Activated naive CD4-positive, alpha-beta T cell treated with anti-CD3 and anti-CD28 coated beads, Interleukin-2, amount 50 U/mL, for 16 hours (primary cell): ENCODE measurements around the gene CHIT1.
"Not testable (repeated sequence)": the region's sequence is repeated elsewhere in the genome, so short reads cannot be mapped to it uniquely, and the experiment has no call there.

ENCODE experiments used
- DNase-seq: peaks from one replicate; pipeline ENCODE4 v3.0.0-alpha.2; 2020

CHIT1 gene

DNA sequence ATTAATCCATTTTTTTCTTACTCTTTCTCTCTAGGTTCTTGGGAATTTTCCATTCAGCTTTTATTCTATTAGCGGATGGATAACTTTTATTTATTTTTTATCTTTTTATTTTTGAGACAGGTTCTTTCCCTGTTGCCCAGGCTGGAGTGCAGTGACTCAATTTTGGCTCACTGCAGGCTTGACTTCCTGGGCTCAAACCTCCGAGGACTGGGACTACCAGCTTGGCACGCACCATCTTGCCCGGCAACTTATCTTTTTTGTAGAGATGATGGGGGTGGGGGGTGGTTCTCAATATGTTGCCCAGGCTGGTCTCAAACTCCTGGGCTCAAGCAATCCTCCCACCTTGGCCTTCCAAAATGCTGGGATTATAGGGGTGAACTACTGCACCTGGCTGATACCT is 36.1 kb upstream of the CHIT1 start:
- DNase-seq = no peak

DNA sequence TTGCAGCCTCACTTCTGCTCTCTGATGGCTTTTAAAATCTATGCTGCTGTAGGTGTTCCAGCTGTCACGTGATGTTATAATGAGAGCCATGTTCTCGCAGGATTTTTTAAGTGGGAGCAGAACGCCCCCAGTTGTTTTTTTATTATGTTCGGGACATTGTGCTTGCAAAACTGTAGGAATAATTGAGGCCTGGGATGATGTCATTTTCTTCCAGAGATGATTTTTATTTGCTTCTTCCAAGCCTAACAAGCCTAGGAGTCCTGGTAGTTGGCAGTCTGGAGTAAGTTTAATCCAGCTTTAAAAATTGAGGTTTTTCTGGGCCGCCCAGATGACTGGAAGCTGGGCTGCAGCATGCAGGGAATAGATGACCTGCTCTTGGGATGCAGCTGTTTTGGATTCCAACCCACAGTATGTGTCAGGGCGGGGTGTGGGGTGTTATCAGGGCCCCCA is 34.6 kb upstream of the CHIT1 start:
- DNase-seq = no peak

DNA sequence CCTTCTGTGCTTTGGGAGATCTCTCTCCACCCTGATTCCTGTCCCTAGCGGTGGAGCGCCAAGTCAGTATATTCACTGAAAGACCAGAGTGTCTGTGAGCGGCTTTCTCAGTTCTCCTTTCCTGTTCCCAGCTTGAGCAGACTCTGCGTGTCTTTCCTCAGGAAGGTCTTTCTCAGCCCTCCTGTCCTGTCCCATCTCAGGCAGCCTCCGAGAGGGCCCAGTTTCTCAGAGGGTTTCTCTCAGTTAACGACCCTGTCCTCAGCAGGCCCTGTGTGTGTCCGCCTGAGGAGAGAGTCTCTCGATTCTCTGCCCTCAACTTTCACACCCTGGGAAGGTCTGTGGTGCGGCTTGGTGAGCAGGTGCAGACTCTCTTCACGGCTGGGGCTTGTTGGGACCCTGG is 34.0 kb upstream of the CHIT1 start:
- no peak for DNase-seq

DNA sequence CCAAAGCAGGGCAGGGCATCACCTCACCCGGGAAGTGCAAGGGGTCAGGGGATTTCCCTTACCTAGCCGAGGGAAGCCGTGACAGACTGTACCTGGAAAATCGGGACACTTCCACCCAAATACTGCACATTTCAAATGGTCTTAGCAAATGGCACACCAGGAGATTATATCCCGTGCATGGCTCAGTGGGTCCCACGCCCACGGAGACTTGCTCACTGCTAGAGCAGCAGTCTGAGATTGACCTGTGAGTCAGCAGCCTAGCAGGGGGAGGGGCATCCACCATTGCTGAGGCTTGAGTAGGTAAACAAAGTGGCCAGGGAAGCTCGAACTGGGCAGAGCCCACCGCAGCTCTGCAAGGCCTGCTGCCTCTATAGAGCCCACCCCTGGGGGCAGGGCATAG is 27.2 kb upstream of the CHIT1 start:
- not testable (repeated sequence) for DNase-seq

DNA sequence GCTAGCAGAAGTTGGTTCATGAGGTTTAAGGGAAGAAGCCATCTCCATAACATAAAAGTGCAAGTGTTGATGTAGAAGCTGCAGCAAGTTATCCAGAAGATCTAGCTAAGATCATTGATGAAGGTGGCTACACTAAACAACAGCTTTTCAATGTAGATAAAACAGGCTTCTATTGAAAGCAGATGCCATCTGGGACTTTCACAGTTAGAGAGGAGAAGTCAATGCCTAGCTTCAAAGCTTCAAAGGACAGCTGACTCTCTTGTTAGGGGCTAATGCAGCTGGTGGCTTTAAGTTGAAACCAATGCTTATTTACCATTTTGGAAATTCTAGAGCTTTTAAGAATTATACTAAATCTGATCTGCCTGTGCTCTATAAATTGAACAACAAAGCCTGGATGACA is 25.3 kb upstream of the CHIT1 start:
- not testable (repeated sequence) for DNase-seq

DNA sequence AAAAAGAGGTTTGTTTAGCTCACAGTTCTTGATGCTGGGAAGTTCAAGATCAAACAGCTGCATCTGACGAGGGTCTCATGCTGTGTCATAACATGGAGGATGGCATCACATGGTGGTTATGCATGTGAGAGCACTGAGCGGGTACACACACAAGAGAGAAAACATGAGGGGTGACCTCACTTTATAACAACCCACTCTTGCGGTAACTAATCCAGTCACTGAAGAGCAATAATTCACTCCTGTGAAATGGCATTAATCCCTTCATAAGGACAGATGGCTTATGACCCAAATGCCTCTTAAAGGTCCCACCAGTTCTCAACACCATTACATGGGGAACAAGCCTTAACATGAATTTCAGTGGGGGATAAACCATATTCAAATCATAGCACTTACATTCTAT is 23.2 kb upstream of the CHIT1 start:
- no peak for DNase-seq

DNA sequence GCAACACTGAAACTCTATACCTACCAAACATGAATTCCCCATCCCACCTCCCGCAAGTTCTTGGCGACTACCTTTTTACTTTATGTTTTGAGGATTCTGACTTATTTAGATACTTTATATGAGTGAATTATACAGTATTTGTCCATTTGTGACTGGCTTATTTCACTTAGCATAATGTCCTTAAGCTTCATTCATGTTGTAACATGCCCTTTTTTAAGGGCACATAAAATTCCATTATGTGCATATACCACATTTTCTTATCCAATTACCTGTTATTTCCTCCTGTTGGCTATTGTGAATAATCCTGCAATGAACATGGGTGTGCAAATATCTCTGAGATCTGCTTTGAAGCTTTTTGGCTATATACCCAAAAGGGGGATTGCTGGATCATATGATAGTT is 22.0 kb upstream of the CHIT1 start:
- DNase-seq = no peak

DNA sequence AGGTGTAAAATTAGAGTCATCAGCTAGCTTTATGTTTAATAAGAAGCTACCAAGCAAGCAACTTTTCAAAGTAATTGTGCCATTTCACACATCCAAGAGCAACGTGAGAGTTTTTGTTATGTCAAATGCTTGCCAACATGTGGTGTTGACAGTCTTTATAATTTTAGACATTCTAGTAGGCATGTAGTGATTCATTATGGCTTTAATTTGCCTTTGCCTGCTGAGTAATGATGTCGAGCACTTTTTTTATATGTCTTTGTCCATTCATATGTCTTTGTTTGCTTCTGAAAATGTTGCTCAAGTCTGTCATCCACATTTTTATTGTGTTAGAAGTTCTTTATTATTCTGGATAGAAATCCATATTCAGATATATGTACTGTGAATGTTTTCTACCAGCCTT is 21.4 kb upstream of the CHIT1 start:
- DNase-seq = no peak

DNA sequence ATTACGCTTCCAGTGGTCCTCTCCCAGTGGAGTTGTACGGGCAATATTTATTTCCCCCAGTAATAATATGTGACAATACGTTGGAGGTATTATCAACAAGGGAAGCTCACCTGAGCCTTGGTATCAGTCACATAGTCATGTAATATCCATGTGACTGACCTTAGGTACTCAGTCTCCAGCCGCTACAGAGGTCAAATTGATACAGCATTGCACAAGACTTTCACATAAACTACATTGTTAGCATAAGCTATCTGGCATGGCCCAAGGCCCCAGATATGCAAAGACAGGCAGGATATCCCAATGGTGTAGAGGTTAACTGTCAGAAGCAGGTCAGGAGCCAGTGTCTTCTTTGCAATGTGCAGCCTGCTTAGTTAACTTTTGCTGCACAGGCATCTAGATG is 15.3 kb upstream of the CHIT1 start:
- no peak for DNase-seq

DNA sequence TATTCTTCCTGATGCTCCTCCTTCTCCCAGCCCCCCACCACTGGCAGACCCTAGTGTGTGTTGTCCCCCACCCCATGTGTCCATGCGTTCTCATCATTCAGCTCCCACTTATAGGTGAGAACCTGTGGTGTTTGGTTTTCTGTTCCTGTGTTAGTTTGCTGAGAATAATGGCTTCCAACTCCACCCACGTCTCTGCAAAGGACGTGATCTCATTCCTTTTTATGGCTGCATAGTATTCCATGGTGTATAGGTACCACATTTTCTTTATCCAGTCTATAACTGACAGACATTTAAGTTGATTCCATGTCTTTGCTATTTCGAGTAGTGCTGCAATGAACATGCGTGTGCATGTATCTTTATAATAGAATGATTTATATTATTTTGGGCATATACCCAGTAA is 12.2 kb upstream of the CHIT1 start:
- not testable (repeated sequence) for DNase-seq

DNA sequence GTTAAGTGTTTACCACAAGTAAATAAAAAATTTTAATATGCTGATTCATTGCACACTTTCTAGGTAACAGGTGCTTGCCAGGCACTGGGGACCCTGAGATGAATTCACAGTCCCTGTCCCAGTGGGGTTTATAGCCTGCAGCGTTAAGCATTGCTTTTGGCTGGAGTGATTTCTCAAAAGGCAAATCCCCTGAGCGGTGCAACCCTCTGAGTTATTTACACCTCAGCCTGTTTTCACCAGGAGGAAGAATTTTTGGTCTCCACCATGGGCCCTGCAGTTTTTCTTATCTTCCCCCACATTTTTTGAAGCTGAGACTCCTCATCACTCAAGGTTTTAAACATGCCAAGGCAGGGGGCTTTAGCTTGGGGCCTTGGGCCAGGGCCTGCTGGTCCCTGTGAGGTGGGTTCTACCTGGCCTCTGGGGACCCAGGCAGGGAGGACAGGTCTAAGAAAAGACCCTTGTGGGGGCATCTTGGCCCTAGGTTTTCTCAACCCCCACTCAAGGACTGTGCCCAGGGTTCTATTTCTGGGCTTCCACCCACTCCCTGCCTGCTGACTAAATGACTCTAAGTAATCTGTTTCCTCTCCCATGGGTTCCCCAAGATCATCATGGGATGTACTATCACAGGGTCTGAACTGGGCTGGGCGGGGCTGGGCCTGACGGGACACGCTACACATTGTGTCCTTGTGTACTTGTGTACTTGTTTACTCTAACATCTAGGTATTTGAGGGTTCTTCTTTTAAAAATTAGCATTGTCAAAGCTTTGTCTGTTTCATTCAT is 10.2 kb upstream of the CHIT1 start:
- no peak for DNase-seq

DNA sequence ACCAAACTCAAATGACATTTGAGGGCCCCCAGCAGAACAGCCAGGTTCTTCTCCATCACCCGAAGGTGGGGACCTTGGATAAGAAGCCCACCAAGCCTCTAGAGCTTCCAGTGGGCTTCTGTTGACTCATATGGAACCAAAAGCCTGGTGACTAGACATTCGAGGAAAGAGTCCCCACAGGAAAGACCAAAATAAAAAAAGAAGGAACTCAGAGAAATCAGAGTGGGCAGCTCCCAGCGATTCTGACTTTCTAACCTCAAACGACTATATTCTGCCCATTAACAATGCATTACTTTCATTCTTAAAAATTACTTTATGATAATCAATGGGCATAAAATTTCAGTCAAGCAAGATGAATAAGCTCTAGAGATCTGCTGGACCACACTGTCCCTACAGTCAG is 9.6 kb upstream of the CHIT1 start:
- no peak for DNase-seq

DNA sequence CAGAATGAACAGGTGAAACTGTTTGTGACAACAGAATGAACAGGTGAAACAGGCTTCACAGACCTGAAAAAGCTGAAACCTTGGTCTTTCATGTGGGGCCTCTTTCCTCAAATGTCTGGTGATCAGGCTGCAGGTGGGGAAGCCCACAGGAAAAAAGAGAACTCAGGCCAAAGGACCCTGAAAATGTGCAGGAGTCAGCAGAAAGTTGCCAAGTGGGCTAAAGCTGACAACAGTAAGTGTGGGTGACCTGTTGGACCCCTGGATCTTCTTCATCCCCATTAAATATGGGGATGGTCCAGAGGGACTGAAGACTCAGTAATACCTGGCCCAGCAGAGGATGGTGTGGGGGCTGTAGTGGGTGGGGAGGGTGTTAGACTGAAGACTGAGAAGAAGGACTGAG is 9.1 kb upstream of the CHIT1 start:
- no peak for DNase-seq

DNA sequence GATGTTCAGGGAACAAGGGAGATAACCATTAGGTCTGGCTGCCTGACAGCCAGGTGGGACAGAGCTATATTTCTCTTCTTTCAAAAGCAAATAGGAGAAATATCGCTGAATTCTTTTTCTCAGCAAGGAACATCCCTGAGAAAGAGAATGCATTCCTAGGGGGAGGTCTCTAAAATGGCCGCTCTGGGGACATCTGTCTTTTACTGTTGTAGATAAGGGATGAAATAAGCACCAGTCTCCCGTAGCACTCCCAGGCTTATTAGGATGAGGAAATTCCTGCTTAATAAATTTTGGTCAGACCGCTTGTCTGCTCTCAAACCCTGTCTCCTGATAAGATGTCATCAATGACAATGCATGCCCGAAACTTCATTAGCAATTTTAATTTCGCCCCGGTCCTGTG is 5.4 kb upstream of the CHIT1 start:
- DNase-seq = not testable (repeated sequence)

DNA sequence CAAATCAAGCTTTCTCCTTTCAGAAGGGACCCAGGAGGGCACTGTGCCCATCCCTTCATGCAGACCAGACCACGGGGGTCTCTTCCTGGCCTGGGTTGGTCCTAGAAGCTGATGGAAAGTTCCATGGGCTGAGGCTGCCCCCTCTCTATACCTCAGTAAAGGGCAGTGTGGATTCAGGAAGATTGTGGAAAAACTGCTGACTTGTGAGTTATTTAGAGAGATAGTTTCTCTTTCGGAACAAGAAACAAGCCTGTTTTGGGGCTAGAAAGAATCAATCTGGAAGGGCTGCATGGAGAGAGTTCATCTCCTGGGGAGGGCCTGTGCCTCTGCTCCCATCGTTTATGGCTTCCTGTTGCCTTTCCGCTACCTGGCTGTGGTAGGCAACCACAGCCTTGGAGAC is 803 bp downstream of the CHIT1 start:
- no peak for DNase-seq

DNA sequence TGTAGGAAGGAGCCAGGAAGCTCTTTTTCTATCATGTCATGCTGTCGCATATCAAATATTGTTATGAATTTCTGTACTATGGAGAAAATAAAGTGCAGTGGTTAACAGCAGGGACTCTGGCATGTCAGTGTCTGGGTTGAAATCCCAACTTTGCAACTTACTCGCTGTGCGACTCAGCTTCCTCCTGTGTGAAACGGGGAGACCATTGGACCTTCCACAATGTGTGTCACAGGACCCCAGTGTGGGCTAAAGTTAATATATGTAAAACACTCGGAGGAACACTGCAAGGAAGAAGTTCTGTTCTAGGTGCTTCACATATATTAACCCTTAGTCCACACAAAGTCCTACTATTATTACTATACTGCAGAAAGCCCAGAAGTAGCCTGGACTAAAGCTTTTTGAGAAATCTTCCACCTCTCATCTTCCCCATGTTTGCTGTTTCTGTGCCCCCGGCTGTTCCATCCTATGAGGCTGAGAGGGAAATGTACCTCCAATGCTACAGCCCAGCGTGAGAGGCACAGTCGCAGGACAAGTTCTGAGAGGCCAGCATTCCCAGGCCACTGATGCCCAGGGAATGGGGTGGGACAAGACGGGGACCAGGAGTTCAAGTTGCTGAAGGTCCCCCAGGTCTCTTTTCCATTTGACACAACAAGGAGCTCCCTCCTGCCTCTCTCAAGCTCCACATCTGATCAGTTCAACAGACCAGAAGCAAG is 1.9 kb downstream of the CHIT1 start:
- no peak for DNase-seq

DNA sequence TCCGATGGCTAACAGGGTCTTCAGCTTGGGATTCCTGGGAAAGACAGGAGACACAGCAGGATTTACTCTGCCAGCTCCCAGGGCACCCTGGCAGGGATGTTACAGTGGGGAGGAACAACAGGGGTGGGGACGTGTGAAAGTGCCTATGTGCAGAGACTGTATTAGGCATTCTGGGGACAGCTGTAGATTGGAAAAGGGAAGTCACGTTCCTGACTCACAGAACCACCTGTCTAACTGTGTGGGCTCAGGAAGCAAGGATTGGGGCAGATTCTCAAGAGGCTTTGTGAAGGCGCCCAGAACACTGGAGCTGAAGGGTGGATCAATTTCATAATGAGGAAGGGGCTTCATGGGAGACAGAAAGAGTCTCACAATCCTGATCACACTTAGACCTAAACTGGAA is 4.4 kb downstream of the CHIT1 start:
- no peak for DNase-seq

DNA sequence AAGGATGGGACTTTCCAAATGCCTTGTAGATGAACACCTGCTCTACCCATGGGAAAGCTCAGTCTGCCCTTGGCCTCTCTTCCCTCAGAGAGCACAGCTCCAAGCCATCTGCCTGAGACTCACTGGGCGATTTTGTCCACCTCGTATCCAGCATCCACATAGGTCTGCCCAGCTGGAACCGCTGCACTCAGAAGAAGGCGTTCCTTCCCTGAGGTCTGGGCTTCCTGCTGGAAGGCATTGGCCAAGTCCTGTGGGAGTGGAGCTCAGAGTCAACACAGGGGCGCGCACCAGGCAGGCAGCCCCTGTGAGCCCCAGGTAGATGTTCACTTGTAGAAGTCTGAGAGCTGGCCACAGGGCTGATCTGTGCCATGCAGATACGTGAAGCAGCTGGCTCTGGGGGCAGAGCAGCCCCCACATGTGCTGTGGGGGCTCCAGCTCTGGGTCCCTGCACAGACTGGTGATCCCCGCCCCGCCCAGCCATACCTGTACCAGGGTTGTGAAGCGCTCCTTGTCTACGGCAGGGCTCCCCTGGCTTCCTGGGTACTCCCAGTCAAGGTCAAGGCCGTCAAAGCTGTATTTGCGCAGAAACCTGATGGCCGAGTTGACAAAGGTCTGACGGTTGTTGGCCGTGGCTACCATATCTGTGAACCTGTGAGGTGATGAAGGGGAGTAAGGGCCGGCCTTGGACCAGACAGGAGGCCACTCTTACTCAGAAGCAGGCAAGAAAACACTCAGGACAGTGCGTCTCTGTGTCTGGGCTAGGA is 6.3 kb downstream of the CHIT1 start:
- no peak for DNase-seq

DNA sequence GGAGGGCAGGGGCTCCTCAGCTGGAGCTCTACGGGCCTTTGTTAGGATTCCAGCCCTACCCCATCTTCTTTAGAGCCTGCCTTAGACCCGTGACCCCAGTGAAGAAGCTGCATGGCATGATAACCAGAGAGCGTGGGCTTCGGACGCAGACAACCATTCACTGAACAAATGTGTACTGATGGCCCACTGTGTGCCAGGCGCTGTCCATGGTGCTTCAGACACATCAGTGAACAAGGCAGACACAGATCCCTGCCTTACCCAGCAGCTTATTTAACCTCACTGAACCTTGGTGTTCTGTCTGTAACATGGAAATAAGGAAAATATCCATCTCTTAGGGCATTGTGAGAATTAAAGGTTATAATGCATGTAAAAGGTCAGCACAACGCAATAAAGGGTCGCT is 9.5 kb downstream of the CHIT1 start:
- DNase-seq = no peak

DNA sequence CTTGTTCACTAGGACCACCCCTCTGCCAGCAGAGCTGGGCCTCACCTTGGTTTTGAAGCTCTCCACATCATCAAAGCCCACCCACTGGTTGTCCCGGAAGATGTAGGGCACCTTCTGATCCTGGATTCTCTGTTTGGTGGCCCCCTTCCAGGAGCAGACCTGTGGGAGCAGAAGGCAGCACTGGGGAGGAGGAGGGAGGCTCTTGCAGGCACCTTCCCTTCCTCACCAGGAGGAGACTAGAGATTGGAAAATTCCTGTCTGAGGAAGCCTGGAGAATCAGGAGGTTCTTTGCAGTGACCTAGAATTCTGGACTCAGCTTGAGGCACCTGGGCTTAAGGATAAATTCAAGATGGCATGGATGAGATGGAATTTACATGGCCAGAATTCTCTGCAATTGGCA is 10.3 kb downstream of the CHIT1 start:
- DNase-seq = no peak

DNA sequence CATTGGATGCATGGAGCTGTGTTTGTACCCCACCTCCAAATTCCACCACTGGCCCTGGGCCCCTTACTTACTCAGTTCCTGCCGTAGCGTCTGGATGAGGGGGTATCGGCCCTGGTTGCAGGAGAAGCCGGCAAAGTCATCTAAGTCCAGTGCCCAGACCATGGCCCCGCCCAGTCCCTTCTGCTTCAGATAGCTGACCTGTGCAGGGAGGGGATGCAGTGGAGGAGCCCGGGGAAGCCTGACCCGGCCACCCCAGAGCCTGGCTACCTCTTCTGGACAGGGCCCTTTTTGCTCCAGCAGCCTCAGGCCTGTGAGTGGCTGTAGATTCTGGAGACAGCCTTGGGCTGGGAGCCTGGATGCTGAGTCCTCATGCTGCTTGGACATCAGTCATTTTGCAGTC is 11.8 kb downstream of the CHIT1 start:
- DNase-seq = no peak

DNA sequence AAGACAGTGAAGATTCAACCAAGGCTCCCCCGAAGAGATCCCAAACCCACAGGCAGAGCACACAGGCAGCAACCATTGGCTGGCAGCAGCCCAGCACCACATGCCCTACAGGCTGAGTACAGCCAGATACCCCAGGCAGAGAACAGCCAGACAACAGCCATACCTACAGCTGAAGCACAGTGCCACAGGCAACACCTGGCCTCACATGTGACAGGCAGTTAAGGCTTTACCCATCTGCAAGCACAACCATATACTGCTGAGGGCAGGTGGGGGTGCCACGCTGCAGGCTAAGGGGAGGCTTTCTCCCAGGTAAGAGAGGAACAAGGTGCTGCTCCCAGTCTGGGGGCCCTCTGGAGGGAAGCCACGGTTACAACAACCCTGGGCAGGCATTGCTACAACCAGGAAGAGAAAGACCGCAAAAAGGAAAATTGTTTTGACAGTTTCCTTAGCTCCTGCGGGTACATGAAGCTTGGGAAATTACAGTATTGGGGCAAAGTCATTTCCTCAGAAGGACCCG is 12.3 kb downstream of the CHIT1 start:
- DNase-seq = no peak

DNA sequence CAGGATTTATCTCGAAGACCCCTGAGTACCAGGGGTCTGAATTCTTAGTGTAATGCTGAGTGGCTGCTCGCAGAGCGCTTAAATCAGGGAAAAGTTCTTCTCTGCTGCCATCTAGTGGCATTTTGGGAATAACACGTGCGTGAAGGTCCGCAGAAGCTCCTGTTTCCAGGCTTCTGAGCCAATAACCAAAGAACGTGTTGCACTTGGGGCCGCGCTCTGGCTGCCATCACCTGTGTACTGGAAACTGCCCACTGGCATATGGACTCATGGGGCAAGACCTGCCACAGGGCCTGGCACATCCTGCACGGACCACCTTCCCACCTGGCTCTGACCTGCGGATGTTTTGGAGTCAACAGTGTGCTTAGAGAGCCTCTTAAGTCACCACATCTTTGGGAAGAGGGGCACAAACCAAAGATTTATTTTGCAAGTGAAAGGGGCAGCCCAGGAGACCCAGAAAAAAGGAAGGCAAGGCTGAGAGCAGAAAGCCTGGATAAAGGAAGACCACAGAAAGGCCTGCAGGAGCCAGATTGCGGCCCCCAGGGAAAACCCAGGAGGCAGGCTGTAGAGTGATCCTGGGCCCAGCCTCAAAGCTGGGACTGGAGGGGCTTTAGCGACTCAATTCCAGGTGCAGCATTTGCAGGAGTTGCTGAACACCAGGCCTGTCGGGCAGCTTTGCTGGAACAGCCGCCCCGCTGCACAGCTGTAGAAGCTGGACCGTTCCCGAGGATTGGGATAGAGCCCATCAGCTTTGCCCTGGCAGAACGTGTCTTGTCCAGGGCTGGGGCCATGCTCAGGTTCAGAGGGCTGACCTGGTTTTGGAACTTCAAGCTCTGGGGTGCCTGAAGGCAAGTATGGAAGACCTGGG is 13.0 kb downstream of the CHIT1 start:
- peak; percentile 40 for DNase-seq
